Measurements from ENCODE around the gene SGCD. TPM values are rescaled to one million over a fixed set of nuclear protein-coding genes. Genes with fewer than 3 reads are reported as not detected.

SGCD gene
- total RNA-seq, 2 donors from 2014 or later: not detected

GRCh38 chr5:156526081-156526925 is 199.3 kb downstream of the SGCD start:
- H3K9me3 ChIP-seq (ENCODE audit: control insufficient read depth, low read length, poor library complexity, severe bottlenecking): no peaks in the 10 kb centered on the region
- H3K36me3 Mint-ChIP-seq (ENCODE audit: low read depth): no peaks in the 10 kb centered on the region
- DNase-seq (no peak), ATAC-seq (no peak)
- H3K4me1 Mint-ChIP-seq: no peaks in the 10 kb centered on the region
- H3K27ac Mint-ChIP-seq: no peak overlapping the region
- no peak overlapping the region for H3K4me3 Mint-ChIP-seq
- no peaks in the 10 kb centered on the region for H3K27me3 Mint-ChIP-seq

GRCh38 chr5:156527611-156528010 is 200.6 kb downstream of the SGCD start:
- DNase-seq (no peak), ATAC-seq (no peak)
- Mint-ChIP-seq H3K36me3 (ENCODE audit: low read depth) (no peaks in the 10 kb centered on the region), H3K4me1 (no peaks in the 10 kb centered on the region), H3K27ac (no peak overlapping the region), H3K27me3 (no peaks in the 10 kb centered on the region), H3K4me3 (no peak overlapping the region)
- H3K9me3 ChIP-seq (ENCODE audit: control insufficient read depth, low read length, poor library complexity, severe bottlenecking): no peaks in the 10 kb centered on the region

GRCh38 chr5:156528673-156529072 is 201.7 kb downstream of the SGCD start:
- ATAC-seq (no peak), DNase-seq (no peak)
- no peaks in the 10 kb centered on the region for H3K9me3 ChIP-seq (ENCODE audit: control insufficient read depth, low read length, poor library complexity, severe bottlenecking)
- H3K27ac Mint-ChIP-seq: no peak overlapping the region
- no peaks in the 10 kb centered on the region for H3K4me1 Mint-ChIP-seq
- H3K4me3 Mint-ChIP-seq: no peak overlapping the region
- no peaks in the 10 kb centered on the region for H3K36me3 Mint-ChIP-seq (ENCODE audit: low read depth)
- no peaks in the 10 kb centered on the region for H3K27me3 Mint-ChIP-seq

DNA sequence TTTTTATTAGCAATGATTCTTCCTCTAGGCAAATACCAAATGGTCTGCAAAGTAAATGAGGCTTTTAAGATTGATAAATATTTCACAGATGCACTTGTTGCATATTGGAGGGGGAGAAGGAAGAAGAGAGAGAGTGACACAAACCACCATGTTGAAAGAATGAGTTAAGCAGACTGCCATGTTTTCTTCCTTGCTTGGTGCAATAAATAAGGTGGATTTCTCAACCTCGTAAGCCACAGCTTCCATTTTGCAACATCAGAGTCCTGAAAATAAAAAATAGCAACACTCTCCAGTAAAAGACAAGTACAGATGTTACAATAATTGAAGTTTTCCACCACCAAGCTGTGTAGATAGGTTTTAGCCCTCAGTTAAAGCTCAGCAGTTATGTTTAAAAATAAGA is 202.9 kb downstream of the SGCD start:
- Mint-ChIP-seq H3K27me3 (peaks cover 7% of the 10 kb centered on the region), H3K27ac (no peak overlapping the region), H3K4me3 (no peak overlapping the region), H3K4me1 (no peaks in the 10 kb centered on the region), H3K36me3 (ENCODE audit: low read depth) (no peaks in the 10 kb centered on the region)
- no peak for DNase-seq
- ATAC-seq: no peak
- H3K9me3 ChIP-seq (ENCODE audit: control insufficient read depth, low read length, poor library complexity, severe bottlenecking): no peaks in the 10 kb centered on the region

DNA sequence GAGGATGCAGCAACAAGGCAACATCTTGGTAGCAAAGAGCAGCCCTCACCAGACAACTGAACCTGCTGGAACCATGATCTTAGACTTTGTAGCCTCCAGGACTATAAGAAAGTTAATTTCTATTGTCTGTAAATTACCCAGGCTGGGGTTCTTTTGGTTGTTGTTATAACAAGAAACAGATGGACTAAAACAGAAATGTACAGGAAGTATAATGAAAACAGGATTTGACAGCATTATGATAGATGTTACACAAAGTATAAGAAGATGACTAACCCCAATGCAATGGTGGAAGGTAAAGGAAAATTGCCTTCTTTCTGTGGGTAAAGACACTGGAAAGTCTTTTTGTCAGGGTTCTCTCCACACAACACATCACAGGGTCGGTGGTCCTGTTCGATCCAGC is 204.2 kb downstream of the SGCD start:
- Mint-ChIP-seq H3K27me3 (peaks cover 7% of the 10 kb centered on the region), H3K27ac (no peak overlapping the region), H3K4me1 (no peaks in the 10 kb centered on the region), H3K4me3 (no peak overlapping the region), H3K36me3 (ENCODE audit: low read depth) (no peaks in the 10 kb centered on the region)
- no peak for ATAC-seq
- no peaks in the 10 kb centered on the region for H3K9me3 ChIP-seq (ENCODE audit: control insufficient read depth, low read length, poor library complexity, severe bottlenecking)
- DNase-seq: no peak

GRCh38 chr5:156532921-156533320 is 206.0 kb downstream of the SGCD start:
- Mint-ChIP-seq H3K36me3 (ENCODE audit: low read depth) (no peaks in the 10 kb centered on the region), H3K4me3 (no peak overlapping the region), H3K27me3 (peaks cover 7% of the 10 kb centered on the region), H3K27ac (no peak overlapping the region), H3K4me1 (no peaks in the 10 kb centered on the region)
- ATAC-seq (no peak), DNase-seq (no peak)
- no peaks in the 10 kb centered on the region for H3K9me3 ChIP-seq (ENCODE audit: control insufficient read depth, low read length, poor library complexity, severe bottlenecking)

DNA sequence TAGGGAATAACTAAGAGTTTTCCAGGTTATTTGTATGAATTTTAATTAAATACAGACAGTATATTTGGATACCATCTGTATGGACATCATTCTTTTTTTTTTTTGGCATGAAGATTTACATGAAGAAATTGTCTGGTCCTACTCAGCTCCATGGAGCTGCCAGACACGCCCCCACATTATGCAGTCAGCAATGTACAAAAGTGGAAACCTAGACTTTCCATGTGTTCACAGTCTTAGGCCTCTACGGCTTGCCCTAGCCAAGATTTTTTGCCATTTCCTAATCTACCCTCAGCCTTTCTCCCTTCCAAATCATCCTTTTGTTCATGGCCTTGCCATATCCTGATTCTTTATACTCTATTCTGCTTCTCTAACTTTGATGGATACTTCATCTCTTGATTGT is 207.1 kb downstream of the SGCD start:
- H3K36me3 Mint-ChIP-seq (ENCODE audit: low read depth): no peaks in the 10 kb centered on the region
- peak overlapping the region; percentile 0 for H3K4me3 Mint-ChIP-seq
- ATAC-seq (no peak), DNase-seq (no peak)
- no peaks in the 10 kb centered on the region for H3K9me3 ChIP-seq (ENCODE audit: control insufficient read depth, low read length, poor library complexity, severe bottlenecking)
- no peaks in the 10 kb centered on the region for H3K4me1 Mint-ChIP-seq
- H3K27ac Mint-ChIP-seq: no peak overlapping the region
- H3K27me3 Mint-ChIP-seq: peaks cover 12% of the 10 kb centered on the region

GRCh38 chr5:156534906-156535485 is 208.0 kb downstream of the SGCD start:
- H3K4me1 Mint-ChIP-seq: no peaks in the 10 kb centered on the region
- no peaks in the 10 kb centered on the region for H3K9me3 ChIP-seq (ENCODE audit: control insufficient read depth, low read length, poor library complexity, severe bottlenecking)
- H3K27ac Mint-ChIP-seq: no peak overlapping the region
- DNase-seq (no peak), ATAC-seq (no peak)
- H3K27me3 Mint-ChIP-seq: peaks cover 12% of the 10 kb centered on the region
- H3K36me3 Mint-ChIP-seq (ENCODE audit: low read depth): no peaks in the 10 kb centered on the region
- no peak overlapping the region for H3K4me3 Mint-ChIP-seq

DNA sequence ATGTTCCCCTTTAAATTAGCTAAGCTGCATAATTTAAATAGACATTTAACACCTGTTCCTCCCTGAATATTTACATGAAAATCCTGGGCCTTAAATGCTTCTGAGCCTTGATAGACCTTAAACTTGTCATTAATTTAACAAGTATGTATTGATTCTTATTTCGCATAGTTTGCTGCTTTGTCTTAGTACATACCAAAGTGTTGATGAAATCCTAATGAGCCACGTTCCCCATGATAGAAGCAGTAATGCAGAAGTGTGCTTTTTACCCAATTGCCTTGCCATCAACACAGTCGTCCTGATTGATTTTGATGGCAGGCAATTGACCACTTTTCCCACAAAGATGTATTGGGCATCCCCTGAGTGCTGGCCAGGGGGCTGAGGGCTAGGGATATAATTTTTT is 213.5 kb downstream of the SGCD start:
- Mint-ChIP-seq H3K4me1 (no peaks in the 10 kb centered on the region), H3K36me3 (ENCODE audit: low read depth) (no peaks in the 10 kb centered on the region), H3K27me3 (peaks cover 21% of the 10 kb centered on the region), H3K4me3 (no peak overlapping the region), H3K27ac (no peak overlapping the region)
- no peaks in the 10 kb centered on the region for H3K9me3 ChIP-seq (ENCODE audit: control insufficient read depth, low read length, poor library complexity, severe bottlenecking)
- ATAC-seq: no peak
- no peak for DNase-seq

- H3K27ac Mint-ChIP-seq: no peak overlapping the region
- H3K4me3 Mint-ChIP-seq: no peak overlapping the region
- no peaks in the 10 kb centered on the region for H3K4me1 Mint-ChIP-seq
- ATAC-seq (no peak), DNase-seq (no peak)
- peaks cover 21% of the 10 kb centered on the region for H3K27me3 Mint-ChIP-seq
- H3K9me3 ChIP-seq (ENCODE audit: control insufficient read depth, low read length, poor library complexity, severe bottlenecking): no peaks in the 10 kb centered on the region
- no peaks in the 10 kb centered on the region for H3K36me3 Mint-ChIP-seq (ENCODE audit: low read depth)
These were observed 214.6 kb downstream of the SGCD start for GRCh38 chr5:156541582-156541981.

DNA sequence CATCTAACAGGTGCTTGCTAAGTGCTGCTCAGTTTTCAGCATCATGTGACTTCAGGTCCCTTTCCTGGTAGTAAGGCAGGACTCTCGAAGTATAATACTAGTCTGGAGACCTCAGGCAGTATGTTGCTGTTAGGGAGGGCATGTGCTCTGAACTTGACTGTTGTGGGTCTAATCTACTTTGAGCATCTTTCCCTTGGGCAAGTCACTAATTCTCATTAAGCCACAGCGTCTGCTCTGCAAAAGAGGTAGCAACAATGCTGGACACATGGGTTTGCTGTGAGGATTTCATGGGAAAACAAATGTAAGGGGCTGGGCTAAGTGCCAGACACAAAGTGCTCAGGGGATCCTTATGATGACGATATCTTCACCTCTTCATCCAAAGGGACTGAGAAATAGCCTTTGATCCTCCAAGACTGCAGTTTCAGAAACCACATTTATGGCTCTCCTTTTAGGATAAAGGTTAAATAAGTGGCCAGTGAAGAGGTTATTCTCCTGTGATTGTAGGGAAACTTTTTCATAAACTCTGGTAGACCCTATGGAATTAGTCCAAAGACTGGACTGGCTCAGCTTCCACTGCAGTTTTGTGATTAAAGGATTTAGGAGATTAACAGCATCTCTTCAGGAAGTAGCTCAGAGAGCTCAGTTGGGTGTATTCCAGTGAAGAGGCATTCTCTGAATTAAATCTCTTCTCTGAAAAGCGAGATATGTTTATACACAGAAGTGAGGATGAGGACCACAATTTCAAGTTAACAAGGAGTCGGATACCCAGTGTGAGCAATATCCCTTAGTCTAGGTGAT is 216.6 kb downstream of the SGCD start:
- no peak overlapping the region for H3K27ac Mint-ChIP-seq
- ATAC-seq (no peak), DNase-seq (no peak)
- H3K27me3 Mint-ChIP-seq: peaks cover 18% of the 10 kb centered on the region
- no peak overlapping the region for H3K4me3 Mint-ChIP-seq
- no peaks in the 10 kb centered on the region for H3K9me3 ChIP-seq (ENCODE audit: control insufficient read depth, low read length, poor library complexity, severe bottlenecking)
- H3K4me1 Mint-ChIP-seq: no peaks in the 10 kb centered on the region
- no peaks in the 10 kb centered on the region for H3K36me3 Mint-ChIP-seq (ENCODE audit: low read depth)

DNA sequence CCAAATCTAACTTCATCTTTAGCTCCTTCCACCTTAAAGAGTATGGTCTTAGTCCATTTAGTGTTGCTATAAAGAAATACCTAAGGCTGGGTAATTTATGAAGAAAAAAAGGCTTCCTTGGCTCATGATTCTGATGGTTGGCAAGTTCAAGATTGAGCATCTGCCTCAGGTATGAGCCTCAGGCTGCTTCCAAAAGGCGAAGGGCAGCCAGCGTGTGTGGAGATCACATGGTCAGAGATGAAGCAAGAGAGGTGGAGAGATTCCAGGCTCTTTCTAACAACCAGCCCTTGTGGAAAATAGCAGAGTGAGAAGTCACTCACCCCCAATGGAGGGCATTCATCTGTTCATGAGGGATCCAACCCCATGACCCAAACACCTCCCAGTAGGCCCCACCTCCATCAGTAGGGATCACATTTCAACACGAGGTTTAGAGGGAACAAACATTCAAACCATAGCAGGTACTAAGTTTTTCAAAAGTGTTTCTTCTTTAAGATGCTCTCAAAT is 225.9 kb downstream of the SGCD start:
- DNase-seq: no peak
- H3K27ac Mint-ChIP-seq: no peak overlapping the region

GRCh38 chr5:156556666-156557406 is 229.9 kb downstream of the SGCD start:
- ATAC-seq (no peak), DNase-seq (no peak)
- Mint-ChIP-seq H3K36me3 (ENCODE audit: low read depth) (no peaks in the 10 kb centered on the region), H3K4me1 (no peaks in the 10 kb centered on the region), H3K4me3 (no peak overlapping the region), H3K27me3 (peaks cover 27% of the 10 kb centered on the region), H3K27ac (no peak overlapping the region)
- no peaks in the 10 kb centered on the region for H3K9me3 ChIP-seq (ENCODE audit: control insufficient read depth, low read length, poor library complexity, severe bottlenecking)

More for the DNA sequence above, 225.9 kb downstream of the SGCD start:
- no peaks in the 10 kb centered on the region for H3K4me1 Mint-ChIP-seq
- no peak overlapping the region for H3K4me3 Mint-ChIP-seq
- H3K36me3 Mint-ChIP-seq (ENCODE audit: low read depth): no peaks in the 10 kb centered on the region
- no peaks in the 10 kb centered on the region for H3K9me3 ChIP-seq (ENCODE audit: control insufficient read depth, low read length, poor library complexity, severe bottlenecking)
- H3K27me3 Mint-ChIP-seq: peaks cover 10% of the 10 kb centered on the region
- no peak for ATAC-seq
